H9 (cell line): ENCODE results near the gene BTRC. TPM values are rescaled to one million over a fixed set of nuclear protein-coding genes. Genes with fewer than 3 reads are reported as not detected.

ENCODE experiments used
- DNase-seq: peaks from one replicate; pipeline ENCODE4 v3.0.0-alpha.2; 2017
- H2AFZ ChIP-seq: one replicate; pipeline ENCODE4 v1.6.1; 2013; ENCODE audit warnings: mild to moderate bottlenecking, low read length, control low read depth, moderate library complexity
- H2AK5ac ChIP-seq: 2 replicates; pipeline ENCODE4 v1.6.1; 2013; ENCODE audit warnings: low read length, control low read depth, mixed read lengths; ENCODE audit not compliant: insufficient read length
- H2BK120ac ChIP-seq: one replicate; pipeline ENCODE4 v1.6.1; 2013; ENCODE audit warnings: low read depth, mild to moderate bottlenecking, low read length, control low read depth, inconsistent platforms; ENCODE audit not compliant: poor library complexity, severe bottlenecking
- H2BK12ac ChIP-seq: 2 replicates; pipeline ENCODE4 v1.6.1; 2013; ENCODE audit warnings: low read length, control low read depth, mixed read lengths, low read depth; ENCODE audit not compliant: insufficient read length
- H2BK15ac ChIP-seq: 2 replicates; pipeline ENCODE4 v1.6.1; 2013; ENCODE audit warnings: low read depth, low read length, control low read depth
- H2BK20ac ChIP-seq: one replicate; pipeline ENCODE4 v1.6.1; 2013; ENCODE audit warnings: low read depth, mild to moderate bottlenecking, low read length, control low read depth, inconsistent platforms; ENCODE audit not compliant: poor library complexity, severe bottlenecking
- H2BK5ac ChIP-seq: 2 replicates; pipeline ENCODE4 v1.6.1; 2013; ENCODE audit warnings: low read length, control low read depth, mixed read lengths; ENCODE audit not compliant: insufficient read length
- H3K14ac ChIP-seq: 2 replicates; pipeline ENCODE4 v1.6.1; 2013; ENCODE audit warnings: low read length, control low read depth; ENCODE audit not compliant: insufficient read depth
- H3K18ac ChIP-seq: 2 replicates; pipeline ENCODE4 v1.6.1; 2013; ENCODE audit warnings: low read depth, mild to moderate bottlenecking, mixed read lengths, low read length, control low read depth; ENCODE audit not compliant: insufficient read length
- H3K23ac ChIP-seq: 2 replicates; pipeline ENCODE4 v1.6.1; 2013; ENCODE audit warnings: low read length, control low read depth, mixed read lengths, low read depth; ENCODE audit not compliant: insufficient read length
- H3K23me2 ChIP-seq: 2 replicates; pipeline ENCODE4 v1.6.1; 2013; ENCODE audit warnings: low read depth, mild to moderate bottlenecking, mixed read lengths, low read length, control low read depth; ENCODE audit not compliant: insufficient read length, poor library complexity, severe bottlenecking
- H3K27ac ChIP-seq: 2 replicates; pipeline ENCODE4 v1.5.1; 2013; ENCODE audit warnings: low read length, control low read depth, mixed read lengths, low read depth; ENCODE audit not compliant: insufficient read length
- H3K27me3 ChIP-seq: 2 replicates; pipeline ENCODE4 v1.6.1; 2013; ENCODE audit warnings: low read length, control low read depth, inconsistent platforms; ENCODE audit not compliant: insufficient read depth
- H3K4ac ChIP-seq: 2 replicates; pipeline ENCODE4 v1.6.1; 2013; ENCODE audit warnings: low read depth, mild to moderate bottlenecking, control low read depth, inconsistent platforms, low read length, moderate library complexity
- H3K4me1 ChIP-seq: 2 replicates; pipeline ENCODE4 v1.6.1; 2013; ENCODE audit warnings: low read length, control low read depth, inconsistent platforms; ENCODE audit not compliant: insufficient read depth
- H3K4me2 ChIP-seq: 2 replicates; pipeline ENCODE4 v1.6.1; 2013; ENCODE audit warnings: low read length, control low read depth, mixed read lengths; ENCODE audit not compliant: insufficient read length, insufficient read depth
- H3K56ac ChIP-seq: 2 replicates; pipeline ENCODE4 v1.6.1; 2013; ENCODE audit warnings: low read depth, mild to moderate bottlenecking, mixed read lengths, low read length, control low read depth; ENCODE audit not compliant: insufficient read length
- H3K79me1 ChIP-seq: 2 replicates; pipeline ENCODE4 v1.6.1; 2013; ENCODE audit warnings: low read depth, mild to moderate bottlenecking, moderate library complexity, low read length, control low read depth, inconsistent platforms; ENCODE audit not compliant: insufficient read depth, poor library complexity, severe bottlenecking
- H3K79me2 ChIP-seq: 2 replicates; pipeline ENCODE4 v1.6.1; 2013; ENCODE audit warnings: low read length, control low read depth, inconsistent platforms; ENCODE audit not compliant: insufficient read depth
- H3K9ac ChIP-seq: 2 replicates; pipeline ENCODE4 v1.6.1; 2013; ENCODE audit warnings: low read length, control low read depth, mixed read lengths; ENCODE audit not compliant: insufficient read length; ENCODE audit errors: extremely low read depth
- H3K9me3 ChIP-seq: one replicate; pipeline ENCODE4 v1.6.1; 2013; ENCODE audit warnings: low read depth, low read length, inconsistent platforms; ENCODE audit not compliant: control insufficient read depth
- H3T11ph ChIP-seq: one replicate; pipeline ENCODE4 v1.6.1; 2013; ENCODE audit warnings: mild to moderate bottlenecking, low read length, control low read depth, inconsistent platforms
- H4K20me1 ChIP-seq: one replicate; pipeline ENCODE4 v1.6.1; 2013; ENCODE audit not compliant: control insufficient read depth, insufficient read length, insufficient read depth
- H4K5ac ChIP-seq: 2 replicates; pipeline ENCODE4 v1.6.1; 2013; ENCODE audit warnings: low read depth, mild to moderate bottlenecking, mixed read lengths, low read length, control low read depth; ENCODE audit not compliant: insufficient read length
- H4K8ac ChIP-seq: replicated peaks from 2 replicates; pipeline ENCODE4 v1.6.1; 2013; ENCODE audit warnings: low read length, control low read depth, mixed read lengths, low read depth; ENCODE audit not compliant: insufficient read length
- H4K91ac ChIP-seq: 2 replicates; pipeline ENCODE4 v1.6.1; 2013; ENCODE audit warnings: low read depth, mild to moderate bottlenecking, moderate library complexity, mixed read lengths, low read length, control low read depth; ENCODE audit not compliant: insufficient read length
- H3K27ac Mint-ChIP-seq, 3 experiments: 2 replicates in 2 of 3; 3 replicates in 1 of 3; pipeline ENCODE4 v1.8.0; 2020 to 2021; ENCODE audit warnings: mixed read lengths in 3 of 3, mild to moderate bottlenecking in 1 of 3, moderate library complexity in 1 of 3
- H3K27me3 Mint-ChIP-seq: 2 replicates; pipeline ENCODE4 v1.8.0; 2021; ENCODE audit warnings: low read depth, mild to moderate bottlenecking, moderate library complexity, mixed read lengths
- H3K36me3 Mint-ChIP-seq, 3 experiments: 2 replicates in 2 of 3; 3 replicates in 1 of 3; pipeline ENCODE4 v1.8.0; 2020 to 2021; ENCODE audit warnings: low read depth in 3 of 3, mixed read lengths in 3 of 3; ENCODE audit not compliant: insufficient read depth in 1 of 3
- H3K4me1 Mint-ChIP-seq, 2 experiments: 2 replicates each; pipeline ENCODE4 v1.8.0; 2020; ENCODE audit warnings: mixed read lengths in 2 of 2
- H3K4me3 Mint-ChIP-seq, 2 experiments: 2 replicates in 1 of 2; 3 replicates in 1 of 2; pipeline ENCODE4 v1.8.0; 2020 to 2021; ENCODE audit warnings: mild to moderate bottlenecking in 2 of 2, mixed read lengths in 2 of 2, moderate library complexity in 1 of 2
- H3K9me3 Mint-ChIP-seq, 2 experiments: 2 replicates in 1 of 2; 3 replicates in 1 of 2; pipeline ENCODE4 v1.8.0; 2020; ENCODE audit warnings: mild to moderate bottlenecking in 2 of 2, mixed read lengths in 2 of 2, moderate library complexity in 1 of 2
- WGBS: extraction: QIAGEN DNeasy Blood & Tissue Kit; methylation state at CpG from one replicate; pipeline ENCODE4 v1.1.7; 2013; ENCODE audit warnings: missing lambda C conversion rate, low lambda C conversion rate, mixed read lengths; ENCODE audit not compliant: insufficient read length; ENCODE audit errors: extremely low coverage; 5-methylcytosine and 5-hydroxymethylcytosine counted together
- total RNA-seq: library from RNA; stranded (reverse); gene quantifications from 2 replicates; pipeline ENCODE4 v1.2.1, GENCODE V29; 2021
- TF ChIP-seq, protein P1 (sequence below): fragments of 200-600 bp; sonication (generic); conservative IDR thresholded peaks from 3 replicates; pipeline ENCODE4 v1.8.0; 2021; ENCODE audit warnings: antibody characterized with exemption, mild to moderate bottlenecking

BTRC gene
- total RNA-seq, 1 experiment from 2014 or later: 24.2 TPM

- Histone ChIP-seq H3K56ac (no peak overlapping the region), H4K5ac (no peak overlapping the region), H3K79me2 (no peaks in the 10 kb centered on the region), H4K91ac (no peak overlapping the region), H2AFZ (no peak overlapping the region), H3K9ac (no peak overlapping the region), H2BK120ac (no peak overlapping the region), H3K23me2 (no peaks in the 10 kb centered on the region), H2BK5ac (no peak overlapping the region), H3K14ac (no peak overlapping the region), H3K79me1 (no peaks in the 10 kb centered on the region), H3K4me2 (no peak overlapping the region), H3T11ph (no peak overlapping the region), H2BK12ac (no peak overlapping the region), H3K27me3 (no peaks in the 10 kb centered on the region), H3K27ac (no peak overlapping the region), H2BK15ac (no peak overlapping the region), H3K4ac (no peak overlapping the region), H3K18ac (no peak overlapping the region), H4K20me1 (no peaks in the 10 kb centered on the region), H2AK5ac (no peak overlapping the region), H4K8ac (no peak overlapping the region), H3K4me1 (no peaks in the 10 kb centered on the region), H3K23ac (no peak overlapping the region), H3K9me3 (no peaks in the 10 kb centered on the region), H2BK20ac (no peak overlapping the region)
- TF ChIP-seq, protein P1, sequence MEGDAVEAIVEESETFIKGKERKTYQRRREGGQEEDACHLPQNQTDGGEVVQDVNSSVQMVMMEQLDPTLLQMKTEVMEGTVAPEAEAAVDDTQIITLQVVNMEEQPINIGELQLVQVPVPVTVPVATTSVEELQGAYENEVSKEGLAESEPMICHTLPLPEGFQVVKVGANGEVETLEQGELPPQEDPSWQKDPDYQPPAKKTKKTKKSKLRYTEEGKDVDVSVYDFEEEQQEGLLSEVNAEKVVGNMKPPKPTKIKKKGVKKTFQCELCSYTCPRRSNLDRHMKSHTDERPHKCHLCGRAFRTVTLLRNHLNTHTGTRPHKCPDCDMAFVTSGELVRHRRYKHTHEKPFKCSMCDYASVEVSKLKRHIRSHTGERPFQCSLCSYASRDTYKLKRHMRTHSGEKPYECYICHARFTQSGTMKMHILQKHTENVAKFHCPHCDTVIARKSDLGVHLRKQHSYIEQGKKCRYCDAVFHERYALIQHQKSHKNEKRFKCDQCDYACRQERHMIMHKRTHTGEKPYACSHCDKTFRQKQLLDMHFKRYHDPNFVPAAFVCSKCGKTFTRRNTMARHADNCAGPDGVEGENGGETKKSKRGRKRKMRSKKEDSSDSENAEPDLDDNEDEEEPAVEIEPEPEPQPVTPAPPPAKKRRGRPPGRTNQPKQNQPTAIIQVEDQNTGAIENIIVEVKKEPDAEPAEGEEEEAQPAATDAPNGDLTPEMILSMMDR: no peak
- no peaks in the 10 kb centered on the region for H3K27me3 Mint-ChIP-seq
- no peaks in the 10 kb centered on the region; a peak in 1 of 7 replicates for H3K36me3 Mint-ChIP-seq
- no peak overlapping the region for H3K4me3 Mint-ChIP-seq
- no peak for DNase-seq
- no CpG with 5 or more reads among the region's 2 CpGs for WGBS
- H3K9me3 Mint-ChIP-seq: no peaks in the 10 kb centered on the region
- H3K4me1 Mint-ChIP-seq: peaks cover 2% of the 10 kb centered on the region in 2 experiments; a peak in 2 of 4 replicates
- no peak overlapping the region for H3K27ac Mint-ChIP-seq
Measured at GRCh38 chr10:101513733-101514132, 159.8 kb downstream of the BTRC start.
